Measurements from ENCODE around the gene CYB5B.

GRCh38 chr16:69483611-69484010 lies 59.2 kb downstream of the CYB5B start:
- TF ChIP-seq CTCF (IDR thresholded peaks at IDR 0.05; ENCODE audit: low read length) (no peak), EZH2 (optimal IDR thresholded peaks at IDR 0.05; ENCODE audit: low read depth, low read length) (no peak)
